SK-N-SH (cell line): ENCODE data around the gene PYGO2. TPM values are rescaled to one million over a fixed set of nuclear protein-coding genes. Genes with fewer than 3 reads are reported as not detected.

Source experiments
- CTCF ChIA-PET: fragments of 300-600, 350-600 bp; formaldehyde crosslinking; extraction: SDS; loops from one replicate; lab custom pipeline; 2021; lab: Yijun Ruan, JAX
- POLR2A ChIA-PET: fragments of 350-600 bp; sonication (Branson Sonifier 250); formaldehyde crosslinking; extraction: SDS; loops from one replicate; lab custom pipeline; 2020; ENCODE audit warnings: antibody characterized with exemption, inconsistent platforms; lab: Yijun Ruan, JAX
- DNase-seq: peaks from one replicate; pipeline ENCODE4 v3.0.0; 2012
- H2AFZ ChIP-seq: fragments of 200-600 bp; sonication (generic); 2 replicates; pipeline ENCODE4 v1.8.1; 2016; ENCODE audit warnings: antibody characterized with exemption, mild to moderate bottlenecking, low read depth
- H3F3A ChIP-seq: fragments of 200-600 bp; sonication (generic); replicated peaks from 2 replicates; pipeline ENCODE3; 2016; ENCODE audit warnings: antibody characterized with exemption, mild to moderate bottlenecking; ENCODE audit not compliant: insufficient read depth
- H3K27ac ChIP-seq, 2 experiments: fragments of 200-500 bp in 1 of 2; fragments of 200-600 bp in 1 of 2; sonication (Bioruptor generic) in 1 of 2; sonication (generic), shearing (Covaris generic) in 1 of 2; 2 replicates each; pipeline versions ENCODE4 v1.5.1 to v1.6.1; 2014 to 2016; ENCODE audit warnings: low read depth in 2 of 2, inconsistent platforms in 1 of 2, low read length in 1 of 2, mild to moderate bottlenecking in 1 of 2, mixed read lengths in 1 of 2
- H3K27me3 ChIP-seq: fragments of 200-600 bp; sonication (generic), shearing (Covaris generic); 2 replicates; pipeline ENCODE4 v1.6.1; 2016; ENCODE audit warnings: mixed run types; ENCODE audit not compliant: insufficient read depth
- H3K36me3 ChIP-seq, 2 experiments: fragments of 200-500 bp in 1 of 2; fragments of 200-600 bp in 1 of 2; sonication (Bioruptor generic) in 1 of 2; sonication (generic) in 1 of 2; replicated peaks in 1 of 2; 2 replicates each; pipeline versions ENCODE3 to v1.5.1; 2014 to 2016; ENCODE audit warnings: low read length in 1 of 2, mild to moderate bottlenecking in 1 of 2; ENCODE audit not compliant: insufficient read depth in 2 of 2, control insufficient read depth in 1 of 2
- H3K4me1 ChIP-seq, 2 experiments: fragments of 200-500 bp in 1 of 2; fragments of 200-600 bp in 1 of 2; sonication (Bioruptor generic) in 1 of 2; sonication (generic), shearing (Covaris generic) in 1 of 2; 2 replicates each; pipeline versions ENCODE4 v1.5.1 to v1.6.1; 2014 to 2016; ENCODE audit warnings: low read depth in 1 of 2, low read length in 1 of 2, mixed run types in 1 of 2; ENCODE audit not compliant: insufficient read depth in 2 of 2, control insufficient read depth in 1 of 2
- H3K4me2 ChIP-seq: fragments of 200-600 bp; sonication (generic), shearing (Covaris generic); 2 replicates; pipeline ENCODE4 v1.6.1; 2017; ENCODE audit warnings: mixed run types
- H3K4me3 ChIP-seq, 2 experiments: fragments of 200-500 bp in 1 of 2; fragments of 200-600 bp in 1 of 2; sonication (Bioruptor generic) in 1 of 2; sonication (generic), shearing (Covaris generic) in 1 of 2; 2 replicates each; pipeline versions ENCODE4 v1.5.1 to v1.8.1; 2014 to 2016; ENCODE audit warnings: low read depth in 2 of 2, inconsistent platforms in 1 of 2, low read length in 1 of 2, mild to moderate bottlenecking in 1 of 2, mixed read lengths in 1 of 2, moderate library complexity in 1 of 2
- H3K79me2 ChIP-seq: fragments of 200-600 bp; sonication (generic); 2 replicates; pipeline ENCODE4 v1.8.1; 2017; ENCODE audit warnings: mild to moderate bottlenecking; ENCODE audit not compliant: insufficient read depth
- H3K9ac ChIP-seq: fragments of 200-600 bp; sonication (generic); 2 replicates; pipeline ENCODE4 v1.6.1; 2017; ENCODE audit warnings: mixed run types
- H3K9me2 ChIP-seq: fragments of 200-600 bp; sonication (generic); 2 replicates; pipeline ENCODE4 v1.6.1; 2017; ENCODE audit warnings: mixed run types
- H3K9me3 ChIP-seq: fragments of 200-600 bp; sonication (generic); 2 replicates; pipeline ENCODE4 v1.6.1; 2017; ENCODE audit warnings: mixed run types, mild to moderate bottlenecking, moderate library complexity
- H4K20me1 ChIP-seq: fragments of 200-600 bp; sonication (generic); 2 replicates; pipeline ENCODE4 v1.6.1; 2017; ENCODE audit warnings: mild to moderate bottlenecking, mixed run types; ENCODE audit not compliant: insufficient read depth
- CTCF ChIP-seq: fragments of 200-600 bp; sonication (generic); IDR thresholded peaks from 2 replicates; pipeline ENCODE4 v1.6.1; 2017; ENCODE audit warnings: antibody characterized with exemption, mild to moderate bottlenecking, moderate library complexity
- EP300 ChIP-seq, 2 experiments: IDR thresholded peaks; 2 replicates each; pipeline versions ENCODE4 v1.4.0 to v1.6.1; 2012; ENCODE audit warnings: borderline replicate concordance in 1 of 2, low read depth in 1 of 2, low read length in 1 of 2
- EZH2phosphoT487 ChIP-seq: fragments of 200-600 bp; sonication (generic); IDR thresholded peaks from 2 replicates; pipeline ENCODE4 v1.6.1; 2017; ENCODE audit warnings: low read depth, mixed run types, mild to moderate bottlenecking, antibody characterized with exemption, moderate library complexity, borderline replicate concordance
- FOXJ3 ChIP-seq: sonication (generic); formaldehyde crosslinking; IDR thresholded peaks from 2 replicates; pipeline ENCODE4 v1.5.1; 2020; ENCODE audit warnings: mild to moderate bottlenecking, missing genetic modification reagents
- JUND ChIP-seq: IDR thresholded peaks from 2 replicates; pipeline ENCODE4 v1.4.0; 2012
- NFIC ChIP-seq: IDR thresholded peaks from 2 replicates; pipeline ENCODE4 v1.4.0; 2012; ENCODE audit warnings: borderline replicate concordance
- NRF1 ChIP-seq: IDR thresholded peaks from 2 replicates; pipeline ENCODE4 v1.6.1; 2012; ENCODE audit warnings: low read depth, mild to moderate bottlenecking, low read length
- POLR2AphosphoS5 ChIP-seq: IDR thresholded peaks from 2 replicates; pipeline ENCODE4 v1.6.1; 2012; ENCODE audit warnings: low read depth, low read length
- RAD21 ChIP-seq: IDR thresholded peaks from 2 replicates; pipeline ENCODE4 v1.6.1; 2012; ENCODE audit warnings: mild to moderate bottlenecking, low read length
- RCOR1 ChIP-seq: fragments of 150-350 bp; IDR thresholded peaks from 2 replicates; pipeline ENCODE4 v1.6.1; 2017; ENCODE audit warnings: antibody characterized with exemption, low read length
- RFX5 ChIP-seq: IDR thresholded peaks from 2 replicates; pipeline ENCODE4 v1.6.1; 2012; ENCODE audit warnings: mild to moderate bottlenecking, improper control_type of control experiment, low read length
- SIN3A ChIP-seq: IDR thresholded peaks from 2 replicates; pipeline ENCODE4 v1.6.1; 2012; ENCODE audit warnings: low read depth, mild to moderate bottlenecking, low read length, moderate library complexity, borderline replicate concordance
- SMC3 ChIP-seq: IDR thresholded peaks from 2 replicates; pipeline ENCODE4 v1.6.1; 2012; ENCODE audit warnings: low read depth, low read length, improper control_type of control experiment
- TEAD4 ChIP-seq: IDR thresholded peaks from 2 replicates; pipeline ENCODE4 v1.4.0; 2012; ENCODE audit warnings: mild to moderate bottlenecking, borderline replicate concordance; ENCODE audit not compliant: insufficient read depth
- YY1 ChIP-seq: IDR thresholded peaks from 2 replicates; pipeline ENCODE4 v1.4.0; 2012; ENCODE audit warnings: low read depth, mild to moderate bottlenecking
- WGBS: methylation state at CpG from one replicate; pipeline ENCODE4 v1.1.6; 2017; ENCODE audit warnings: low lambda C conversion rate; 5-methylcytosine and 5-hydroxymethylcytosine counted together
- polyA plus RNA-seq, 3 experiments: library from polyadenylated mRNA; depleted of rRNA; stranded (reverse); fragments of >200 nt; gene quantifications; 2 replicates each; pipeline ENCODE4 v1.2.3, GENCODE V29; 2012
- TF ChIP-seq, protein P1 (sequence below): IDR thresholded peaks from 2 replicates; pipeline ENCODE4 v1.4.0; 2012; ENCODE audit warnings: low read depth
- TF ChIP-seq, protein P2 (sequence below): IDR thresholded peaks from 2 replicates; pipeline ENCODE4 v1.4.0; 2012; ENCODE audit warnings: low read depth, borderline replicate concordance

Gene PYGO2
- polyA plus RNA-seq, 1 of the 3 experiments (the other 2 are of a cell fraction) = 23.3 TPM

DNA sequence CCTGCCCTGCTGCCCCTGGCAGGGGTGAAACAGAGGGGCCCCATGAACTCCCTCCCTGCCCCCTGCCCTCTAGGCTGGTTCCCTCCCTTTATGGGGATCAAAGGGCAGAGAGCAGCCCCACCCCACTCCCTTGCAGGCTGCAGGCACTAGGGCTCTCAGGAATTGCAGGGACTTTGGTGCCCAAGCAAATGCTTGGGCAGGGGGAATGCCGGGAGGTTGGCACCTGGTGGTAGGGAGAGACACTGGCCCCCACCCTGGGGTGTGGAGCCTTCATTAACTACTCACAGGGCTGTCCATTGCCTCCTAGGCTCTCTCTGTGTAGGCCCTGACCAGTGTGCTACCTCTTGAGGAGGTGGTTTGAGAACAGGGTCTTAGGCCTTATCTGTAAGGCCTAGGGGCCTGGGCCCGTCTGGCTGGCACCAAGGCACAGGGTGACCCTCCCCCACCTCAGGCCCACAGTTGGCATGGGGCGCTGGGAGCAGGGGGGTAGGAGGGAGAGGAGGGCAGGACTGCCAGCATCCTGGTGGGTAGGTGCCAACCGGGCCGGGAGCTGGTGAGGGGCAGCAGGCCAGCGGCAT lies 45.8 kb upstream of the PYGO2 start (continued):
- TF ChIP-seq RCOR1 (no peak), POLR2AphosphoS5 (no peak)

DNA sequence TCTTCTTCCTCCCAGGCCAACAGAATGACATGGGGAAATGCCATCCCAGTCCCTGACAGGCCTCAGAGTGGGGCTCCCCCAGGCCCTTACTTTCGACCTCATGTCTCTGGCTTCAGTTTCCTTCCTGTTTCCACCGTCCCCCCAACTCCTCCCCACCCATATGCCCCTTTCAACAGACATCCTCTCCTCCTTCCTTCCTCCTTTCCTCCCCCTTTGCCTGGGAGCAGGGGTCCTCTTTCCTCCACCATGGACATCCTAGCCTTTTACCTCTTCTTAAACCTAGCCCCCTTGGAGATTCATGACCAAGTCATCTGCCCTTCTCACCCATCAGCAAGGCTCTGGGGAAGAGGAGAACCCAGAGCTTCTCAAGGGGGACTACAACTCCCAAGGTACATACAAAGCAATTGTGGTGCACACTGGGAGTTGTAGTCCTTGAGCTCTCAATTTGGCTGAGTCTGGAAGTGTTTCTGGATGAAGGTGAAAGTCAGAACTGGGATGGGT lies 45.1 kb upstream of the PYGO2 start:
- Histone ChIP-seq H3K79me2 (peaks cover 35% of the 10 kb centered on the region), H4K20me1 (peaks cover 3% of the 10 kb centered on the region; the same call in 1 of the 2 replicates), H3F3A (peaks cover 8% of the 10 kb centered on the region), H3K4me3 (no peak overlapping the region), H2AFZ (no peak overlapping the region), H3K27ac (no peak overlapping the region), H3K36me3 (peaks cover 0 to 5% of the 10 kb centered on the region in 2 experiments), H3K4me2 (no peak overlapping the region), H3K9ac (no peak overlapping the region), H3K27me3 (no peaks in the 10 kb centered on the region), H3K4me1 (peaks cover 10 to 20% of the 10 kb centered on the region in 2 experiments)
- DNase-seq = no peak
- POLR2A ChIA-PET = no interaction called here
- TF ChIP-seq YY1 (no peak), SMC3 (no peak), JUND (no peak), SIN3A (no peak), RFX5 (no peak), EZH2phosphoT487 (no peak), EP300 (IDR thresholded peaks at IDR 0.05; ENCODE audit: borderline replicate concordance in 1 of 2, low read depth in 1 of 2, low read length in 1 of 2) (no peak), TEAD4 (no peak)
- TF ChIP-seq, protein P1, sequence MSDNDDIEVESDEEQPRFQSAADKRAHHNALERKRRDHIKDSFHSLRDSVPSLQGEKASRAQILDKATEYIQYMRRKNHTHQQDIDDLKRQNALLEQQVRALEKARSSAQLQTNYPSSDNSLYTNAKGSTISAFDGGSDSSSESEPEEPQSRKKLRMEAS = no peak
- TF ChIP-seq, protein P2, sequence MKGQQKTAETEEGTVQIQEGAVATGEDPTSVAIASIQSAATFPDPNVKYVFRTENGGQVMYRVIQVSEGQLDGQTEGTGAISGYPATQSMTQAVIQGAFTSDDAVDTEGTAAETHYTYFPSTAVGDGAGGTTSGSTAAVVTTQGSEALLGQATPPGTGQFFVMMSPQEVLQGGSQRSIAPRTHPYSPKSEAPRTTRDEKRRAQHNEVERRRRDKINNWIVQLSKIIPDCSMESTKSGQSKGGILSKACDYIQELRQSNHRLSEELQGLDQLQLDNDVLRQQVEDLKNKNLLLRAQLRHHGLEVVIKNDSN = no peak
- TF ChIP-seq, all 33 proteins: peak for 0
- Histone ChIP-seq H3K9me2 (no peaks in the 10 kb centered on the region), H3K9me3 (no peaks in the 10 kb centered on the region)
- 68% methylated on average over 2 of the region's 2 CpGs for WGBS
- CTCF ChIA-PET = interaction anchor here (1.3 to 4.4 kb wide), 4 partner anchors 10 to 85 kb away, joined by 5 to 37 read pairs (median 8); partner anchors contain the start of gene ADAM15

DNA sequence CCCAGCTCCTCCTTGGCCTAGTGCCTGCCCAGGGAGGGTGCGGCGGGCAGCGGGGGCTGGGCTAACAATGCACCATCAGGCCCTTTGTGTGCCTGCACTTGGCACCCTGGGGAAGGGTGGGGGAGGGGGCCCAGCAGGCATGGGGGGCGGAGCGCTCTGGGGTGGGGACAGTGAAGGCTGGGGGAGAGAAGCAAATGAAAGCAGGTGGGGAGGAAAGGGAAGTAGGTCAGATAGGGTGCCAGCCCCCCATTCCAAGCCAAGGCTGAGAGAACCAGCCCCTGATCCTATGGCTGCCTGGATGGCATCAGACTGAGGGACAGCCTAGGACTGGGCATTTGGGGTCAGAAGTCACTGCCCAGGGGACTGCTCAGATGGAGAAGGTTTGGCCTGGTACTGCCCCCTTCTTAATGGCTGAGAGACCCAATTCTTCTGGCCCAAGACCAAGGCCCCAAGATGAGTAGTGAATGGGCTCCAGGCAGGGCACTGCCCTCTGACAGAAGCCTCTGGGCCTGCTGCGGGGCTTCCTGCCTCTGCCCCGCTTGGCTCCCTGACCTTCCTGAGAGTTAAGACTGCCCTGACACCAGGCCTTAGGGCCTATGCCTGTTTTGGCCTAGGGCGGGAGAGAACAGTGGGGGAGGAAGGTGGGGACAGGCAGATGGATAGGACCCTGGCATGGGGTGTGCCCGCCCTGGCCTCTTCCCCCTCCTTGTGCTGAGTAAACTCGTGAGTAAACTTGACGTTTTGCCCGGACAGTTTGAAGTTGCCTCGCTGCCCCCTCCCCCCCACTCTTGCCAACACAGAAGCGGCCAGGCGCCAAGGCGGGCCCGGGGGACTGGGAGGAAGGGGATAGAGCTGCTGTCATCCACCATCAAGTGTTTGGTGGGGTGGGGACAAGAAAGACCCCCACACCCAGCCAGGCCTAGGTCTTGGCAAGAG lies 43.8 kb upstream of the PYGO2 start:
- CTCF ChIA-PET = interaction anchor here (0.9 to 14.0 kb wide), 9 partner anchors 10 to 162 kb away, joined by 3 to 640 read pairs (median 9); partner anchors contain the start of genes ADAM15, CKS1B, FLAD1 and PBXIP1
- H2AFZ ChIP-seq = no peak overlapping the region
- peak overlapping the region; percentile 100; the same call in 1 of the 2 replicates for H3K4me2 ChIP-seq
- TF ChIP-seq FOXJ3 (CRISPR knock-in tag) = no peak
- no peak for TF ChIP-seq TEAD4
- no peak for TF ChIP-seq RFX5
- no peak for TF ChIP-seq NFIC
- no peak for TF ChIP-seq CTCF
- TF ChIP-seq NRF1 = no peak
- no peak for TF ChIP-seq RAD21
- H3K9ac ChIP-seq = no peak overlapping the region
- peak overlapping the region; percentile 72 to 96; a peak in 2 of 4 replicates for H3K27ac ChIP-seq
- no peaks in the 10 kb centered on the region for H3K9me3 ChIP-seq
- H3K4me1 ChIP-seq = peaks cover 10 to 18% of the 10 kb centered on the region in 2 experiments
- DNase-seq = no peak
- peaks cover 37% of the 10 kb centered on the region for H3K79me2 ChIP-seq
- no peaks in the 10 kb centered on the region for H3K9me2 ChIP-seq
- no peak overlapping the region for H3K4me3 ChIP-seq
- WGBS = 34% methylated on average over 8 of the region's 17 CpGs
- peaks cover 3% of the 10 kb centered on the region; the same call in 1 of the 2 replicates for H4K20me1 ChIP-seq
- H3F3A ChIP-seq = peaks cover 17% of the 10 kb centered on the region
- H3K27me3 ChIP-seq = no peaks in the 10 kb centered on the region
- peaks cover 0 to 5% of the 10 kb centered on the region in 2 experiments for H3K36me3 ChIP-seq
- POLR2A ChIA-PET = interaction anchor here (1.3 to 1.7 kb wide), 2 partner anchors 12 to 36 kb away, joined by 4 to 5 read pairs; no protein-coding TSS in a partner anchor
